ENCODE data around the gene ANKRD2.
"Not testable (repeated sequence)": the region's sequence is repeated elsewhere in the genome, so short reads cannot be mapped to it uniquely, and the experiment has no call there.

ANKRD2 gene

DNA sequence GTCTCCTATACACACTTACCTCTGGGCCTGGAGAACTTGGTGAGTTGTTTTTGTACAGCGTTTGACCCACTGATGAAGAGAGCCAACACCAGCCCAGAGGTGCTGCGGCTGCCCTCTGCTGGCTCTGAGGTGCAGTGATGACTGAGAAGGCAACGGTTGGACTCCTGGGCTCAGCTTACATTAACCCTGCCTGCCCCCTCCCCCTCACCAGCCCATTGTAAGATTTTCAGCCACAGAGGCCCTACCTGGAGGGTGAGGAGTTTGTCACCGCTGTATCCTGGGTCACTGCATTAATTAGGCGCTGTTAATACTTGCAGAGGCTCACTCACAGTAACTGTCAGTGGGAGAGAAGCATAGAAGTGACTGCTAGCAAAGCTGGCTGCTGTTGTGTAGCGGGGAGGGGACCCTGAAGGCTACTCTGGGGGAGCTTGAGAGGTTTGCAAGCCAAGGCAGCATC, 19.0 kb upstream of the ANKRD2 start:
- CTCF ChIA-PET = interaction anchor here (0.6 to 8.7 kb wide), 29 partner anchors 8 to 147 kb away, joined by 3 to 81 read pairs (median 4); partner anchors contain the start of genes ANKRD2, C10orf62 and UBTD1
- POLR2A ChIA-PET = interaction anchor here (0.7 to 1.3 kb wide), 2 partner anchors 56 to 100 kb away, joined by 3 read pairs; no protein-coding TSS in a partner anchor
- H3K4me3 ChIP-seq (ENCODE audit: low read depth, low read length) = no peak overlapping the region
- no peak overlapping the region for H3K27ac ChIP-seq (ENCODE audit: extremely low read depth, low read depth, low read length)
- no peaks in the 10 kb centered on the region for H3K36me3 ChIP-seq (ENCODE audit: control insufficient read depth in 2 of 2, insufficient read depth in 1 of 2, low read length in 2 of 2)
- TF ChIP-seq ZFP37 (tag by site-specific recombination; IDR thresholded peaks at IDR 0.05) = no peak
- TF ChIP-seq, protein P1, sequence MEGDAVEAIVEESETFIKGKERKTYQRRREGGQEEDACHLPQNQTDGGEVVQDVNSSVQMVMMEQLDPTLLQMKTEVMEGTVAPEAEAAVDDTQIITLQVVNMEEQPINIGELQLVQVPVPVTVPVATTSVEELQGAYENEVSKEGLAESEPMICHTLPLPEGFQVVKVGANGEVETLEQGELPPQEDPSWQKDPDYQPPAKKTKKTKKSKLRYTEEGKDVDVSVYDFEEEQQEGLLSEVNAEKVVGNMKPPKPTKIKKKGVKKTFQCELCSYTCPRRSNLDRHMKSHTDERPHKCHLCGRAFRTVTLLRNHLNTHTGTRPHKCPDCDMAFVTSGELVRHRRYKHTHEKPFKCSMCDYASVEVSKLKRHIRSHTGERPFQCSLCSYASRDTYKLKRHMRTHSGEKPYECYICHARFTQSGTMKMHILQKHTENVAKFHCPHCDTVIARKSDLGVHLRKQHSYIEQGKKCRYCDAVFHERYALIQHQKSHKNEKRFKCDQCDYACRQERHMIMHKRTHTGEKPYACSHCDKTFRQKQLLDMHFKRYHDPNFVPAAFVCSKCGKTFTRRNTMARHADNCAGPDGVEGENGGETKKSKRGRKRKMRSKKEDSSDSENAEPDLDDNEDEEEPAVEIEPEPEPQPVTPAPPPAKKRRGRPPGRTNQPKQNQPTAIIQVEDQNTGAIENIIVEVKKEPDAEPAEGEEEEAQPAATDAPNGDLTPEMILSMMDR (tag by site-specific recombination; IDR thresholded peaks at IDR 0.05) = peak; percentile 83
- TF ChIP-seq, protein P2, sequence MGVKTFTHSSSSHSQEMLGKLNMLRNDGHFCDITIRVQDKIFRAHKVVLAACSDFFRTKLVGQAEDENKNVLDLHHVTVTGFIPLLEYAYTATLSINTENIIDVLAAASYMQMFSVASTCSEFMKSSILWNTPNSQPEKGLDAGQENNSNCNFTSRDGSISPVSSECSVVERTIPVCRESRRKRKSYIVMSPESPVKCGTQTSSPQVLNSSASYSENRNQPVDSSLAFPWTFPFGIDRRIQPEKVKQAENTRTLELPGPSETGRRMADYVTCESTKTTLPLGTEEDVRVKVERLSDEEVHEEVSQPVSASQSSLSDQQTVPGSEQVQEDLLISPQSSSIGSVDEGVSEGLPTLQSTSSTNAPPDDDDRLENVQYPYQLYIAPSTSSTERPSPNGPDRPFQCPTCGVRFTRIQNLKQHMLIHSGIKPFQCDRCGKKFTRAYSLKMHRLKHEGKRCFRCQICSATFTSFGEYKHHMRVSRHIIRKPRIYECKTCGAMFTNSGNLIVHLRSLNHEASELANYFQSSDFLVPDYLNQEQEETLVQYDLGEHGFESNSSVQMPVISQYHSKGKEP (tag by site-specific recombination; IDR thresholded peaks at IDR 0.05) = 0 out of 2 replicates have a peak, but pooled peaks have one; percentile 10
- TF ChIP-seq ZNF654 (tag by site-specific recombination; IDR thresholded peaks at IDR 0.05; ENCODE audit: low read depth) = peak; percentile 73
- TF ChIP-seq, protein P3, sequence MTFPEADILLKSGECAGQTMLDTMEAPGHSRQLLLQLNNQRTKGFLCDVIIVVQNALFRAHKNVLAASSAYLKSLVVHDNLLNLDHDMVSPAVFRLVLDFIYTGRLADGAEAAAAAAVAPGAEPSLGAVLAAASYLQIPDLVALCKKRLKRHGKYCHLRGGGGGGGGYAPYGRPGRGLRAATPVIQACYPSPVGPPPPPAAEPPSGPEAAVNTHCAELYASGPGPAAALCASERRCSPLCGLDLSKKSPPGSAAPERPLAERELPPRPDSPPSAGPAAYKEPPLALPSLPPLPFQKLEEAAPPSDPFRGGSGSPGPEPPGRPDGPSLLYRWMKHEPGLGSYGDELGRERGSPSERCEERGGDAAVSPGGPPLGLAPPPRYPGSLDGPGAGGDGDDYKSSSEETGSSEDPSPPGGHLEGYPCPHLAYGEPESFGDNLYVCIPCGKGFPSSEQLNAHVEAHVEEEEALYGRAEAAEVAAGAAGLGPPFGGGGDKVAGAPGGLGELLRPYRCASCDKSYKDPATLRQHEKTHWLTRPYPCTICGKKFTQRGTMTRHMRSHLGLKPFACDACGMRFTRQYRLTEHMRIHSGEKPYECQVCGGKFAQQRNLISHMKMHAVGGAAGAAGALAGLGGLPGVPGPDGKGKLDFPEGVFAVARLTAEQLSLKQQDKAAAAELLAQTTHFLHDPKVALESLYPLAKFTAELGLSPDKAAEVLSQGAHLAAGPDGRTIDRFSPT (tag by site-specific recombination; IDR thresholded peaks at IDR 0.05) = no peak
- 0 out of 2 replicates have a peak, but pooled peaks have one; percentile 19 for TF ChIP-seq ZNF600 (tag by site-specific recombination; IDR thresholded peaks at IDR 0.05)
- TF ChIP-seq GLIS1 (tag by site-specific recombination; IDR thresholded peaks at IDR 0.05) = peak; percentile 26
- peak; percentile 73 for TF ChIP-seq TRIM28 (IDR thresholded peaks at IDR 0.05; ENCODE audit: borderline replicate concordance, low read length)
- H3K4me1 ChIP-seq (ENCODE audit: control insufficient read depth, insufficient read depth, low read length) = peaks cover 6% of the 10 kb centered on the region; the same call in 1 of the 2 replicates
- H3K9me3 ChIP-seq (ENCODE audit: control insufficient read depth, insufficient read depth, low read depth, low read length) = no peaks in the 10 kb centered on the region

DNA sequence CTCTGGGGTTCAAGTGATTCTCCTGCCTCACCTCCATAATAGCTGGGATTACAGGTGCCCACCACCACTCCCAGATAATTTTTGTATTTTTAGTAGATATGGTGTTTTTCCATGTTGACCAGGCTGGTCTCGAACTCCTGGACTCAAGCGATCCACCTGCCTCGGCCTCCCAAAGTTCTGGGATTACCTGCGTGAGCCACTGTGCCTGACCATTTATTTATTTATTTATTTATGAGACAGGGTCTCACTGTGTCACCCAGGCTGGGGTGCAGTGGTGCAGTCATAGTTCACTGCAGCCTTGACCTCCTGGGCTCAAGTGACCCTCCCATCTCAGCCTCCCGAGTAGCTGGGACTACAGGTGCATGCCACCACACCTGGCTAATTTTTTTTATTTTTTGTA, 18.2 kb upstream of the ANKRD2 start:
- H3K36me3 ChIP-seq (ENCODE audit: control insufficient read depth in 2 of 2, insufficient read depth in 1 of 2, low read length in 2 of 2); H3K4me1 ChIP-seq (ENCODE audit: control insufficient read depth, insufficient read depth, low read length); H3K27ac ChIP-seq (ENCODE audit: extremely low read depth, low read depth, low read length); H3K4me3 ChIP-seq (ENCODE audit: low read depth, low read length); H3K9me3 ChIP-seq (ENCODE audit: control insufficient read depth, insufficient read depth, low read depth, low read length): not testable (repeated sequence)
- ChIA-PET CTCF (interaction anchor here (0.6 to 8.7 kb wide), 24 partner anchors 9 to 148 kb away, joined by 3 to 81 read pairs (median 5); partner anchors contain the start of genes ANKRD2, C10orf62 and UBTD1), POLR2A (interaction anchor here (0.7 to 1.3 kb wide), 2 partner anchors 57 to 91 kb away, joined by 3 read pairs; no protein-coding TSS in a partner anchor)

DNA sequence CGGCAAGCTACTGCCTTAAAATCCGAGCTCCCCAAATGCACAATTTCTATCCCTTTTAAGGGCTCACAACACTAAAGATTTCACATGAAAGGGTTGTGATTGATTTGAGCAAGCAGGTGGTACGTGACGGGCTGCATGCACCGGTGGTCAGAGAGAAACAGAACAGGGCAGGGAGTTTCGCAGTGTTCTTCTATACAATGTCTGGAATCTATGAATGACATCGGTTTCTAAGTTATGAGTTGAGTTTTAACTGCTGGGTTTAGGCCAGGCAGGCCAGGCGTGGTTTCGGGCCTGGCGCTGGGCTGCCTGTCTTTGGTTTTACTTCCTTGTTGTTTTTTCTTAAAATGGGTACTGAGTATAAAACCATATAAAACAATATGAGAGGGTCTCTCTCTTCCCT, 17.0 kb upstream of the ANKRD2 start:
- H3K27ac ChIP-seq (ENCODE audit: extremely low read depth, low read depth, low read length) = not testable (repeated sequence)

DNA sequence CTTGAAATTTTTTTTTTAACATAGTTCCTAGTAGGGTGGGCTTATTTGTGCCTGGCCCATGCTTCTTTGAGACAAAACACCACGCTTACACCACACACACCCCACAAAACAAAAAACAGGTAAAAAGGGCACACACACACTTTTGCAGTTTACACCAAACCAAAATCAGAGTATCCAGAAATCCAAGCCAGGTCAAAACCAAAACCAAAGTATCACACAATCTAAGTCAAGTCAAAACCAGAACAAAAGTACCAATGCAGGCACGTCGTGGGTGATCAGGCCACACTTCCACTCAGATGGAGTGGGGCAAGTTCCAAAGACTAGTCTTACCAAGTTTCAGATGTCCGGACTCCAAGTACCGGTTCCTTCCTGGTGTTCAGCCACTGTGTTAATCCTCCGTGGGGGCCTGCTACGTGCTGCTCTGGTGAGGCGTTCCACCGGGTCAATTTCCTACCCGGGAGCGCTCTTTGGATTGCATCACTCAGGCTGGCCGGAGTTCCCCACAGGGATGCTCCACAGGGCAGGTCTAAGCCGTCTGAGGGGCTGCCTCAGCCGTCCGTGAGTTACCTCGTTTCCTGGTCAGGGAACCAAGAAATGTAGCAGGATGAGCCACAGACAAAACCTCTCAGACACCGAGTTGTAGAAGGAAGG, 11.7 kb upstream of the ANKRD2 start:
- H3K4me1 ChIP-seq (ENCODE audit: control insufficient read depth, insufficient read depth, low read length); H3K36me3 ChIP-seq (ENCODE audit: control insufficient read depth in 2 of 2, insufficient read depth in 1 of 2, low read length in 2 of 2); CTCF ChIA-PET; H3K27ac ChIP-seq (ENCODE audit: extremely low read depth, low read depth, low read length); POLR2A ChIA-PET; H3K9me3 ChIP-seq (ENCODE audit: control insufficient read depth, insufficient read depth, low read depth, low read length); H3K4me3 ChIP-seq (ENCODE audit: low read depth, low read length): not testable (repeated sequence)
- TF ChIP-seq ZNF677 (tag by site-specific recombination; IDR thresholded peaks at IDR 0.05) = 0 out of 2 replicates have a peak, but pooled peaks have one; percentile 26

More for the DNA sequence above, 17.0 kb upstream of the ANKRD2 start:
- CTCF ChIA-PET = interaction anchor here (0.6 to 8.7 kb wide), 8 partner anchors 17 to 1406 kb away, joined by 3 to 81 read pairs (median 8); partner anchors contain the start of gene ANKRD2
- H3K36me3 ChIP-seq (ENCODE audit: control insufficient read depth in 2 of 2, insufficient read depth in 1 of 2, low read length in 2 of 2); POLR2A ChIA-PET; H3K4me1 ChIP-seq (ENCODE audit: control insufficient read depth, insufficient read depth, low read length); H3K9me3 ChIP-seq (ENCODE audit: control insufficient read depth, insufficient read depth, low read depth, low read length); H3K4me3 ChIP-seq (ENCODE audit: low read depth, low read length): not testable (repeated sequence)

DNA sequence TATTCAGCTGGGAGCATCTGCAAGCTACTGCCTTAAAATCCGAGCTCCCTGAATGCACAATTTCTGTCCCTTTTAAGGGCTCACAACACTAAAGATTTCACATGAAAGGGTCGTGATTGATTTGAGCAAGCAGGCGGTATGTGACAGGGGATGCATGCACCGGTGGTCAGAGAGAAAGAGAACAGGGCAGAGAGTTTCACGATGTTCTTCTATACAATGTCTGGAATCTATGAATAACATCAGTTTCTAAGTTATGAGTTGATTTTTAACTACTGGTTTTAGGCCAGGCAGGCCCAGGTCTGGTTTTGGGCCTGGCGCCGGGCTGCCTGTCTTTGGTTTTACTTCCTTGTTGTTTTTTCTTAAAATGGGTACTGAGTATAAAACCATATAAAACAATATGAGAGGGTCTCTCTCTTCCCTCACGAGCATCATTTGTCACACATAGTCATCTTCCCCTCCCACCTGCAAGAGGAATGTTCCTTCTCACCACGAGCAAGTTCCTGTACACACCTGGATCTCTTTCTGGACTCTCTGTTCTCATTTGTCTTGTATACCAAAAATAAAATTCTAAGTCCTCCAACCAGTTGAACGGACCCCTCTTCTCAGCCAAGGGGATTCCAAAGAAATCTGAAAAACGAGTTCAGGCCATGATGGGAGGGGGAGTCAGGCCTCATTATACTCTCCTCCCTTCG, 11.0 kb upstream of the ANKRD2 start:
- POLR2A ChIA-PET; H3K4me1 ChIP-seq (ENCODE audit: control insufficient read depth, insufficient read depth, low read length): not testable (repeated sequence)

DNA sequence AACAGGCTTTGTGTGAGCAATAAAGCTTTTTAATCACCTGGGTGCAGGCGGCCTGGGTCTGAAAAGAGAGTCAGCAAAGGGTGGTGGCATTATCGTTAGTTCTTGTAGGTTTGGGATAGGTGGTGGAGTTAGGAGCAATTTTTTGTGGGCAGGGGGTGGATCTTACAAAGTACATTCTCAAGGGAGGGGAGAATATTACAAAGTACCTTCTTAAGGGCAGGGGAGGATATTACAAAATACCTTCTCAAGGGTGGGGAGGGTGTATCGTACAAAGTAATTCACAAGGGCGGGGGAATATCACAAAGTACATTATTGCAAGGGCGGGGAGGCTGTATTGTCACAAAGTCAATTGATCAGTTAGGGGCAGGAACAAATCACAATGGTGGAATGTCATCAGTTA, 10.2 kb upstream of the ANKRD2 start:
- H3K27ac ChIP-seq (ENCODE audit: extremely low read depth, low read depth, low read length); H3K36me3 ChIP-seq (ENCODE audit: control insufficient read depth in 2 of 2, insufficient read depth in 1 of 2, low read length in 2 of 2); H3K4me3 ChIP-seq (ENCODE audit: low read depth, low read length); H3K9me3 ChIP-seq (ENCODE audit: control insufficient read depth, insufficient read depth, low read depth, low read length); H3K4me1 ChIP-seq (ENCODE audit: control insufficient read depth, insufficient read depth, low read length); POLR2A ChIA-PET; CTCF ChIA-PET: not testable (repeated sequence)

More for the DNA sequence above, 11.0 kb upstream of the ANKRD2 start:
- H3K4me3 ChIP-seq (ENCODE audit: low read depth, low read length); H3K36me3 ChIP-seq (ENCODE audit: control insufficient read depth in 2 of 2, insufficient read depth in 1 of 2, low read length in 2 of 2); CTCF ChIA-PET; H3K9me3 ChIP-seq (ENCODE audit: control insufficient read depth, insufficient read depth, low read depth, low read length); H3K27ac ChIP-seq (ENCODE audit: extremely low read depth, low read depth, low read length): not testable (repeated sequence)
